GM12892 (cell line): ENCODE results near the gene FOXA3.

Experiments
- POLR2A ChIP-seq: IDR thresholded peaks from 2 replicates; pipeline ENCODE4 v1.6.1; 2011; ENCODE audit warnings: low read depth, low read length, control low read depth
- POLR2AphosphoS5 ChIP-seq: IDR thresholded peaks from 2 replicates; pipeline ENCODE4 v1.6.1; 2011; ENCODE audit warnings: low read depth, low read length, control low read depth
- TAF1 ChIP-seq: IDR thresholded peaks from 2 replicates; pipeline ENCODE4 v1.6.1; 2011; ENCODE audit warnings: low read depth, mild to moderate bottlenecking, control low read depth, low read length, borderline replicate concordance

GRCh38 chr19:45828945-45829344 lies 35.2 kb upstream of the FOXA3 start:
- no peak for TF ChIP-seq POLR2AphosphoS5
- TF ChIP-seq POLR2A, result no peak
- no peak for TF ChIP-seq TAF1
